Endothelial cell of umbilical vein (primary cell): ENCODE results near the gene VRK1. TPM values are rescaled to one million over a fixed set of nuclear protein-coding genes. Genes with fewer than 3 reads are reported as not detected.

Experiments
- BruUV-seq: library from RNA; stranded (reverse); fragments of 400-500 nt; replicated peaks from 2 replicates; lab custom pipeline; 2021; lab: Mats Ljungman, UMichigan
- CTCF ChIA-PET: fragments of 300-600, 350-600 bp; sonication (Branson Sonifier 250); formaldehyde crosslinking; loops from one replicate; lab custom pipeline; 2021; ENCODE audit warnings: antibody characterized with exemption, inconsistent platforms; lab: Charles Lee
- POLR2A ChIA-PET: fragments of 300-600, 350-600 bp; sonication (Branson Sonifier 250); formaldehyde crosslinking; loops from one replicate; lab custom pipeline; 2021; ENCODE audit warnings: antibody characterized with exemption, inconsistent platforms; lab: Charles Lee
- DNase-seq: peaks from one replicate; pipeline ENCODE4 v3.0.0-alpha.2; 2011; ENCODE audit warnings: low read depth, low spot score
- FAIRE-seq: peaks from 2 replicates; lab custom pipeline; 2011; peaks lifted over from hg19 to GRCh38; lab: Jason Lieb, UNC
- H2AFZ ChIP-seq: 2 replicates; pipeline ENCODE4 v1.6.0; 2012; ENCODE audit warnings: low read depth, low read length, control low read depth, inconsistent platforms
- H3K27ac ChIP-seq: 2 replicates; pipeline ENCODE4 v1.5.1; 2011; ENCODE audit warnings: low read depth, mild to moderate bottlenecking, control low read depth, low read length, moderate library complexity; ENCODE audit not compliant: insufficient read depth
- H3K27me3 ChIP-seq, 2 experiments: 2 replicates each; pipeline versions ENCODE4 v1.6.0 to v1.6.1; 2011; ENCODE audit warnings: low read length in 2 of 2, mixed read lengths in 1 of 2; ENCODE audit not compliant: control insufficient read depth in 2 of 2, insufficient read depth in 2 of 2
- H3K36me3 ChIP-seq, 2 experiments: 2 replicates in 1 of 2; 3 replicates in 1 of 2; pipeline ENCODE4 v1.5.1; 2011; ENCODE audit warnings: low read length in 2 of 2, mild to moderate bottlenecking in 1 of 2, moderate library complexity in 1 of 2; ENCODE audit not compliant: control insufficient read depth in 2 of 2, insufficient read depth in 2 of 2; ENCODE audit errors: extremely low read depth in 1 of 2
- H3K4me1 ChIP-seq: 3 replicates; pipeline ENCODE4 v1.5.1; 2011; ENCODE audit warnings: mild to moderate bottlenecking, low read length; ENCODE audit not compliant: control insufficient read depth, insufficient read depth; ENCODE audit errors: extremely low read depth
- H3K4me2 ChIP-seq: 2 replicates; pipeline ENCODE4 v1.6.1; 2011; ENCODE audit warnings: low read length, control low read depth, mixed read lengths; ENCODE audit not compliant: insufficient read depth
- H3K4me3 ChIP-seq, 3 experiments: fragments of 200-600 bp in 1 of 3; sonication (generic), shearing (Covaris generic) in 1 of 3; replicated peaks in 1 of 3; 2 replicates each; pipeline ENCODE4 v1.5.1; 2011 to 2016; ENCODE audit warnings: control low read depth in 3 of 3, low read length in 3 of 3, mild to moderate bottlenecking in 2 of 3, inconsistent platforms in 1 of 3, low read depth in 1 of 3, moderate library complexity in 1 of 3; ENCODE audit not compliant: insufficient read depth in 1 of 3
- H3K79me2 ChIP-seq: 2 replicates; pipeline ENCODE4 v1.6.0; 2012; ENCODE audit warnings: low read length, inconsistent platforms; ENCODE audit not compliant: control insufficient read depth, insufficient read depth
- H3K9ac ChIP-seq: replicated peaks from 2 replicates; pipeline ENCODE3; 2011; ENCODE audit warnings: low read length, control low read depth; ENCODE audit not compliant: insufficient read depth; ENCODE audit errors: extremely low read depth
- H3K9me1 ChIP-seq: replicated peaks from 3 replicates; pipeline ENCODE4 v1.6.0; 2011; ENCODE audit warnings: mild to moderate bottlenecking, low read length; ENCODE audit not compliant: control insufficient read depth, insufficient read depth; ENCODE audit errors: extremely low read depth
- H3K9me3 ChIP-seq: replicated peaks from 2 replicates; pipeline ENCODE4 v1.5.1; 2012; ENCODE audit warnings: low read length, inconsistent platforms; ENCODE audit not compliant: control insufficient read depth, insufficient read depth
- H4K20me1 ChIP-seq: replicated peaks from 2 replicates; pipeline ENCODE3; 2011; ENCODE audit warnings: mild to moderate bottlenecking, low read length; ENCODE audit not compliant: control insufficient read depth, insufficient read depth; ENCODE audit errors: extremely low read depth
- CTCF ChIP-seq, 2 donors: IDR thresholded peaks; 1 replicate in 1 of 2; 2 replicates in 1 of 2; pipeline ENCODE4 v1.5.1; 2011; ENCODE audit warnings: low read length in 2 of 2, mild to moderate bottlenecking in 2 of 2, moderate library complexity in 2 of 2, control low read depth in 1 of 2, inconsistent platforms in 1 of 2, low read depth in 1 of 2; ENCODE audit not compliant: insufficient read depth in 1 of 2; ENCODE audit errors: extremely low read depth in 1 of 2
- EZH2 ChIP-seq: IDR thresholded peaks from 2 replicates; pipeline ENCODE4 v1.6.1; 2012; ENCODE audit warnings: borderline replicate concordance, low read depth, mild to moderate bottlenecking, moderate library complexity, low read length, inconsistent platforms; ENCODE audit not compliant: severe bottlenecking
- FOS ChIP-seq: IDR thresholded peaks from 2 replicates; pipeline ENCODE4 v1.6.1; 2011; ENCODE audit warnings: mild to moderate bottlenecking, low read length, moderate library complexity, borderline replicate concordance; ENCODE audit not compliant: insufficient read depth
- GATA2 ChIP-seq: IDR thresholded peaks from 2 replicates; pipeline ENCODE4 v1.7.0; 2011; ENCODE audit warnings: low read depth, mild to moderate bottlenecking, moderate library complexity, mixed read lengths, low read length; ENCODE audit not compliant: insufficient read length, insufficient read depth
- JUN ChIP-seq: IDR thresholded peaks from 2 replicates; pipeline ENCODE4 v1.6.1; 2011; ENCODE audit warnings: borderline replicate concordance, low read depth; ENCODE audit not compliant: insufficient read length, insufficient read depth
- MYC ChIP-seq: IDR thresholded peaks from one replicate; pipeline ENCODE4 v1.6.1; 2011; ENCODE audit warnings: mild to moderate bottlenecking, low read depth, low read length
- POLR2A ChIP-seq: IDR thresholded peaks from 2 replicates; pipeline ENCODE4 v1.6.1; 2012; ENCODE audit warnings: low read depth, mild to moderate bottlenecking, control low read depth, low read length
- POLR2AphosphoS5 ChIP-seq: IDR thresholded peaks from 2 replicates; pipeline ENCODE4 v1.6.1; 2012; ENCODE audit warnings: low read depth, mild to moderate bottlenecking, control low read depth, low read length, moderate library complexity; ENCODE audit not compliant: insufficient read depth
- dilution Hi-C: fragments of 300-500 bp; cut with MboI; formaldehyde crosslinking; loops from one replicate; pipeline ENCODE4 v1.15.0; 2019; ENCODE audit warnings: low sequenced_read_pairs; ENCODE audit not compliant: extremely low pct_ligation_motif_present
- intact Hi-C: fragments of 100-400 bp; cut with micrococcal nuclease; formaldehyde crosslinking; loops from one replicate; pipeline ENCODE4 v1.10.0; 2022
- polyA plus RNA-seq, 4 experiments: library from polyadenylated mRNA; depleted of rRNA in 3 of 4; stranded (reverse) in 3 of 4; unstranded in 1 of 4; fragments of >200 nt; gene quantifications; 2 replicates each; pipeline versions ENCODE4 v1.2.1 to v1.2.3, GENCODE V29; 2011 to 2012; ENCODE audit warnings: missing spikeins in 1 of 4
- total RNA-seq: library from RNA; stranded (reverse); gene quantifications from 2 replicates; pipeline ENCODE4 v1.2.3, GENCODE V29; 2021
- TF ChIP-seq, protein P1 (sequence below): IDR thresholded peaks from 2 replicates; pipeline ENCODE4 v1.6.1; 2011; ENCODE audit not compliant: insufficient read depth, insufficient read length

The VRK1 gene
- total and polyA plus RNA-seq, 2 donors (not counting 3 experiments of a cell fraction or from before 2014, with no cell fraction given), result 7.1 to 31.7 TPM

GRCh38 chr14:96783915-96784224 is 13.3 kb upstream of the VRK1 start:
- H3K27ac ChIP-seq, result no peak overlapping the region
- CTCF ChIA-PET, result no interaction called here
- TF ChIP-seq JUN (no peak), EZH2 (no peak), GATA2 (no peak), FOS (no peak), POLR2AphosphoS5 (no peak), MYC (no peak), POLR2A (no peak), CTCF (IDR thresholded peaks at IDR 0.05; ENCODE audit: extremely low read depth in 1 of 2, insufficient read depth in 1 of 2, low read depth in 1 of 2, low read length in 2 of 2) (no peak)
- TF ChIP-seq, protein P1, sequence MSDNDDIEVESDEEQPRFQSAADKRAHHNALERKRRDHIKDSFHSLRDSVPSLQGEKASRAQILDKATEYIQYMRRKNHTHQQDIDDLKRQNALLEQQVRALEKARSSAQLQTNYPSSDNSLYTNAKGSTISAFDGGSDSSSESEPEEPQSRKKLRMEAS, result no peak
- H3K9me3 ChIP-seq, result no peaks in the 10 kb centered on the region
- no peaks in the 10 kb centered on the region for H3K9me1 ChIP-seq
- POLR2A ChIA-PET, result no interaction called here
- no peaks in the 10 kb centered on the region for H3K79me2 ChIP-seq
- no peak for DNase-seq
- H4K20me1 ChIP-seq, result no peaks in the 10 kb centered on the region
- no peak for FAIRE-seq
- no peak overlapping the region for H3K9ac ChIP-seq
- H3K36me3 ChIP-seq, result no peaks in the 10 kb centered on the region
- H3K4me2 ChIP-seq, result no peak overlapping the region
- BruUV-seq, result no TSS peak
- dilution Hi-C loops, result no loop called here
- H2AFZ ChIP-seq, result no peak overlapping the region
- no peaks in the 10 kb centered on the region for H3K4me1 ChIP-seq
- intact Hi-C loops, result no loop called here
- no peak overlapping the region for H3K4me3 ChIP-seq
- no peaks in the 10 kb centered on the region for H3K27me3 ChIP-seq
